Activated naive CD4-positive, alpha-beta T cell treated with anti-CD3 and anti-CD28 coated beads, Interleukin-2, amount 10 ng/mL, durations not matched to agents 5 hours and 36 hours (primary cell): ENCODE results near the gene PLAU. TPM values are rescaled to one million over a fixed set of nuclear protein-coding genes. Genes with fewer than 3 reads are reported as not detected.

Source experiments
- total RNA-seq, 2 experiments: library from RNA; stranded (reverse); gene quantifications; one replicate each; pipeline ENCODE4 v1.2.3, GENCODE V29; 2021

The PLAU gene
- 1 to 10 TPM in 1 of 2 experiments, under 1 TPM in 1; 0.48 to 1.0 TPM for total RNA-seq

GRCh38 chr10:73910764-73911552 lies at the start of gene PLAU:
Gene PLAU, plus strand, starts transcription at chr10:73911132. Its CDS starts 424 bp downstream, at chr10:73911556.

GRCh38 chr10:73874267-73875138 lies 36.4 kb upstream of the PLAU start, which contains the start of gene CAMK2G:
Gene CAMK2G, minus strand, starts transcription at chr10:73874555. Its CDS starts 94 bp downstream, at chr10:73874461.

Other genes starting within 250 kb of the PLAU start
- gene AGAP5, start 213.0 kb upstream of the PLAU start, total RNA-seq: 10 to 100 TPM in 1 of 2 experiments, 1 to 10 TPM in 1; 9.0 to 10.9 TPM
- 10 to 100 TPM; 91.5 to 92.3 TPM for gene SEC24C, start 166.8 kb upstream of the PLAU start, total RNA-seq
- 10 to 100 TPM; 26.4 to 27.6 TPM for gene CHCHD1, start 129.1 kb upstream of the PLAU start, total RNA-seq
- 10 to 100 TPM; 71.5 to 75.0 TPM for gene ZSWIM8, start 125.5 kb upstream of the PLAU start, total RNA-seq
- gene NDST2, start 99.5 kb upstream of the PLAU start, total RNA-seq: 10 to 100 TPM; 65.1 to 68.7 TPM
- 10 to 100 TPM; 46.8 to 47.8 TPM for gene CAMK2G, start 36.6 kb upstream of the PLAU start, total RNA-seq
- 10 to 100 TPM; 47.9 to 52.2 TPM for gene VCL, start 87.0 kb downstream of the PLAU start, total RNA-seq
- gene AP3M1, start 239.7 kb downstream of the PLAU start, total RNA-seq: 10 to 100 TPM; 36.1 to 36.5 TPM
- 10 to 100 TPM; 22.9 to 25.1 TPM for gene ADK, start 240.1 kb downstream of the PLAU start, total RNA-seq